ENCODE results near the gene ATP1B3. TPM values are rescaled to one million over a fixed set of nuclear protein-coding genes. Genes with fewer than 3 reads are reported as not detected.
"Not testable (repeated sequence)": the region's sequence is repeated elsewhere in the genome, so short reads cannot be mapped to it uniquely, and the experiment has no call there.

The ATP1B3 gene
- total and polyA plus RNA-seq, 4 donors: 106 to 291 (median 194) TPM

DNA sequence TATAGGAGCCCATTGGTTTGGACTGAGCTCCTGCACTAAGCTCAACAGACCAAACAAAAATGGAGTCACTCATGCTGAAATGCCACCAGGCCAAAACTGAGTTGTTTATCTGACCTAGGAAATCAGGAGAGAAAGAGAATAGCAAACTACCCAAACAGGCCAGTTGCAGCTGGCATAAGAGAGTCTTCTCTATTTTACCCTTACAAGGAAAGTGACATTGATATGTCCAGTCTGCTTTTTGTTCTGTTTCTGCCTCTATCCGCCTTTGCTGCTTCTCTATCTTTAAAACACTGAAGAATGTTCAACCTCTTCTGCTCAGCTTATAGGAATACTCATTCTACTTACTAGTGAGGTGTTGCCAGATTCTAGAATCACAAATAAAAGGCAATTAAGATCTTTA, 95.1 kb downstream of the ATP1B3 start:
- no CpG with 5 or more reads among the region's 1 CpG for WGBS (ENCODE audit: insufficient coverage)
- H3K27me3 ChIP-seq (ENCODE audit: control insufficient read depth, insufficient read depth, low read length): no peaks in the 10 kb centered on the region
- no peaks in the 10 kb centered on the region for H3K36me3 ChIP-seq (ENCODE audit: control insufficient read depth, insufficient read depth, low read length)
- H3K27ac ChIP-seq (ENCODE audit: low read depth, low read length): no peak overlapping the region
- H3K9me3 ChIP-seq (ENCODE audit: control insufficient read depth, insufficient read depth, low read length): no peaks in the 10 kb centered on the region
- H3K4me3 ChIP-seq (ENCODE audit: low read depth, low read length): no peak overlapping the region
- no peaks in the 10 kb centered on the region for H3K4me1 ChIP-seq (ENCODE audit: control insufficient read depth, insufficient read depth, low read length)
- DNase-seq (ENCODE audit: low read depth in 4 of 6, low spot score in 6 of 6): no peak

DNA sequence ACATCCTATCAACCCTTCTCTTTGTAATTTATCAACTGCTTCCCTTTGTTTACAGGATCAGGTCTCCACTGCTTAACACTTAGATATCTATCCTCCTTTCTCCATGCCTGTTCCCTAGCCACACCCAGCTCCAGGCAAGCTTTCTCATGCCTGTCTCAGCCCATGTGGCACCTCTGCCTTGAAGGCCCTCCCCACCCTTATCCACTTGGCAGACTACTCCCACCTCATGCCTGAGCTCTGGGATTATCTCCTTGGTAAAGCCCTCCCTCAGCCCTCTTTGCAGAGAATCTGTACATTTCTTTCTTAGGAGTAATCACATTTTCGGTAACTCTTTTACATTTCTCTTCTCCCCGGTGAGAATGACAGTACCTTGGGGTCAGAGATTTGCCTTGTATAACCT, 96.0 kb downstream of the ATP1B3 start:
- no peaks in the 10 kb centered on the region for H3K4me1 ChIP-seq (ENCODE audit: control insufficient read depth, insufficient read depth, low read length)
- no CpG with 5 or more reads among the region's 2 CpGs for WGBS (ENCODE audit: insufficient coverage)
- H3K36me3 ChIP-seq (ENCODE audit: control insufficient read depth, insufficient read depth, low read length): no peaks in the 10 kb centered on the region
- H3K9me3 ChIP-seq (ENCODE audit: control insufficient read depth, insufficient read depth, low read length): no peaks in the 10 kb centered on the region
- no peaks in the 10 kb centered on the region for H3K27me3 ChIP-seq (ENCODE audit: control insufficient read depth, insufficient read depth, low read length)
- H3K27ac ChIP-seq (ENCODE audit: low read depth, low read length): no peak overlapping the region
- H3K4me3 ChIP-seq (ENCODE audit: low read depth, low read length): no peak overlapping the region
- no peak for DNase-seq (ENCODE audit: low read depth in 4 of 6, low spot score in 6 of 6)

DNA sequence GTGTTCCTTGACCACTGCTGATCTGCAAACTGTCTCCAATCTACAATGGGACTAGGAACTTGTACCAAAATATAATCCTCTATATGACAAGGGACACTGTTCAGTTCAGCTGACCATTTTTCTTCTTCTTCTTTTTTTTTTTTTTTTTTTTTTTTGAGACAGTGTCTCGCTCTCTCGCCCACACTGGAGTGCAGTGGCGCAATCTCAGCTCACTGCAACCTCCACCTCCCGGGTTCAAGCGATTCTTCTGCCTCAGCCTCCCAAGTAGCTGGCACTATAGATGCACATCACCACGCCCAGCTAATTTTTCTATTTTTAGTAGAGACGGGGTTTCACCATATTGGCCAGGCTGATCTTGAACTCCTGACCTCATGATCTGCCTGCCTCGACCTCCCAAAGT, 98.3 kb downstream of the ATP1B3 start:
- DNase-seq (ENCODE audit: low read depth in 4 of 6, low spot score in 6 of 6): not testable (repeated sequence)

More for the DNA sequence above, 98.3 kb downstream of the ATP1B3 start:
- not testable (repeated sequence) for H3K9me3 ChIP-seq (ENCODE audit: control insufficient read depth, insufficient read depth, low read length); H3K4me1 ChIP-seq (ENCODE audit: control insufficient read depth, insufficient read depth, low read length); H3K36me3 ChIP-seq (ENCODE audit: control insufficient read depth, insufficient read depth, low read length); H3K27me3 ChIP-seq (ENCODE audit: control insufficient read depth, insufficient read depth, low read length); H3K4me3 ChIP-seq (ENCODE audit: low read depth, low read length); H3K27ac ChIP-seq (ENCODE audit: low read depth, low read length)
- 92% methylated on average over 7 of the region's 8 CpGs for WGBS (ENCODE audit: insufficient coverage)

Small RNA genes within 50 kb of the gene (small RNA-seq; reads per million reads assigned to genes)
- gene HMGN2P25 (ENCODE audit: low replicate concordance) (not detected), gene RNU6-509P (ENCODE audit: low replicate concordance) (not detected)

Other genes with a start within 250 kb of the ATP1B3 start
- 100 to 1,000 TPM in 1 of 2 donors, 10 to 100 TPM in 1; 37.5 to 148 TPM for gene RNF7, start 138.3 kb upstream of the ATP1B3 start, total RNA-seq
- 100 to 1,000 TPM; 108 to 111 TPM for gene RNF7, start 138.3 kb upstream of the ATP1B3 start, polyA plus RNA-seq (ENCODE audit: insufficient read length in 2 of 2)
- gene GRK7, start 113.2 kb upstream of the ATP1B3 start, total RNA-seq: under 1 TPM; 0.20 to 0.22 TPM
- under 1 TPM in 1 of 2 donors, not detected in 1; 0.21 TPM for gene GRK7, start 113.2 kb upstream of the ATP1B3 start, polyA plus RNA-seq (ENCODE audit: insufficient read length in 2 of 2)

All from spinal cord (tissue), 10 donors.